Glutamatergic neuron (in vitro differentiated cells): ENCODE data around the gene ASPRV1. TPM values are rescaled to one million over a fixed set of nuclear protein-coding genes. Genes with fewer than 3 reads are reported as not detected.

ENCODE experiments used
- DNase-seq: peaks from one replicate; pipeline ENCODE4 v3.0.0; 2022
- H3K27ac Mint-ChIP-seq: one replicate; pipeline ENCODE4 v1.8.0; 2020; ENCODE audit warnings: mild to moderate bottlenecking, mixed read lengths, inconsistent platforms; ENCODE audit not compliant: unreplicated experiment
- H3K27me3 Mint-ChIP-seq: one replicate; pipeline ENCODE4 v1.8.0; 2020; ENCODE audit warnings: mild to moderate bottlenecking, moderate library complexity, mixed read lengths, inconsistent platforms; ENCODE audit not compliant: unreplicated experiment
- H3K36me3 Mint-ChIP-seq: one replicate; pipeline ENCODE4 v1.8.0; 2020; ENCODE audit warnings: mild to moderate bottlenecking, mixed read lengths, inconsistent platforms; ENCODE audit not compliant: unreplicated experiment
- H3K4me1 Mint-ChIP-seq: one replicate; pipeline ENCODE4 v1.8.0; 2020; ENCODE audit warnings: mild to moderate bottlenecking, low read depth, mixed read lengths, inconsistent platforms; ENCODE audit not compliant: unreplicated experiment
- H3K4me3 Mint-ChIP-seq: one replicate; pipeline ENCODE4 v1.8.0; 2020; ENCODE audit warnings: mild to moderate bottlenecking, mixed read lengths, inconsistent platforms; ENCODE audit not compliant: unreplicated experiment
- H3K9me3 Mint-ChIP-seq: one replicate; pipeline ENCODE4 v1.8.0; 2020; ENCODE audit warnings: mild to moderate bottlenecking, moderate library complexity, mixed read lengths, inconsistent platforms; ENCODE audit not compliant: unreplicated experiment
- CTCF ChIP-seq: fragments of 200-600 bp; sonication (generic); IDR thresholded peaks from one replicate; pipeline ENCODE4 v1.5.0; 2021; ENCODE audit not compliant: partially characterized antibody, unreplicated experiment
- total RNA-seq: library from RNA; stranded (reverse); fragmentation: NEBNext Ultra II Directional; extraction: Animal tissue kit (Norgen Biotek cat#: 25700); gene quantifications from one replicate; pipeline ENCODE4 v1.2.1, GENCODE V29; 2021; ENCODE audit not compliant: unreplicated experiment

The ASPRV1 gene
- total RNA-seq, 1 donor from 2014 or later, result 2.5 TPM

- peaks cover 5% of the 10 kb centered on the region for H3K27me3 Mint-ChIP-seq
- peaks cover 5% of the 10 kb centered on the region for H3K9me3 Mint-ChIP-seq
- peak within 1 kb of the TSS; percentile 95 for H3K27ac Mint-ChIP-seq
- H3K4me3 Mint-ChIP-seq, result peak within 1 kb of the TSS; percentile 85
- H3K4me1 Mint-ChIP-seq, result no peaks in the 10 kb centered on the region
- no peak for TF ChIP-seq CTCF
- peak; percentile 99 for DNase-seq
- H3K36me3 Mint-ChIP-seq, result no peaks in the 10 kb centered on the region
Measured at GRCh38 chr2:69914950-69915945, 46.2 kb downstream of the ASPRV1 start, which contains the start of gene MXD1. Gene MXD1 (plus strand): TSS chr2:69915109. CDS start chr2:69915331, 222 bp downstream.

GRCh38 chr2:69914164-69914949 is 47.1 kb downstream of the ASPRV1 start:
- Mint-ChIP-seq H3K27me3 (peaks cover 5% of the 10 kb centered on the region), H3K27ac (peak overlapping the region; percentile 95), H3K4me3 (peak overlapping the region; percentile 85), H3K36me3 (no peaks in the 10 kb centered on the region), H3K9me3 (peaks cover 5% of the 10 kb centered on the region), H3K4me1 (no peaks in the 10 kb centered on the region)
- no peak for TF ChIP-seq CTCF
- peak; percentile 97 for DNase-seq

GRCh38 chr2:69911985-69912563 is 49.4 kb downstream of the ASPRV1 start:
- Mint-ChIP-seq H3K36me3 (no peaks in the 10 kb centered on the region), H3K27me3 (peaks cover 5% of the 10 kb centered on the region), H3K4me1 (no peaks in the 10 kb centered on the region), H3K4me3 (no peak overlapping the region), H3K27ac (no peak overlapping the region), H3K9me3 (peaks cover 5% of the 10 kb centered on the region)
- DNase-seq, result no peak
- TF ChIP-seq CTCF, result peak; percentile 57

Other genes with a start within 250 kb of the ASPRV1 start
- 3.1 TPM for gene ANXA4, start 219.5 kb downstream of the ASPRV1 start, total RNA-seq
- 11.6 TPM for gene GMCL1, start 132.0 kb downstream of the ASPRV1 start, total RNA-seq
- gene SNRNP27, start 67.7 kb downstream of the ASPRV1 start, total RNA-seq, result 93.7 TPM
- gene MXD1, start 46.5 kb downstream of the ASPRV1 start, total RNA-seq, result 15.8 TPM
- gene PCBP1, start 125.8 kb upstream of the ASPRV1 start, total RNA-seq, result 301 TPM
- gene C2orf42, start 229.4 kb upstream of the ASPRV1 start, total RNA-seq, result 11.0 TPM